ENCODE results near the gene FOXN1.

The FOXN1 gene

DNA sequence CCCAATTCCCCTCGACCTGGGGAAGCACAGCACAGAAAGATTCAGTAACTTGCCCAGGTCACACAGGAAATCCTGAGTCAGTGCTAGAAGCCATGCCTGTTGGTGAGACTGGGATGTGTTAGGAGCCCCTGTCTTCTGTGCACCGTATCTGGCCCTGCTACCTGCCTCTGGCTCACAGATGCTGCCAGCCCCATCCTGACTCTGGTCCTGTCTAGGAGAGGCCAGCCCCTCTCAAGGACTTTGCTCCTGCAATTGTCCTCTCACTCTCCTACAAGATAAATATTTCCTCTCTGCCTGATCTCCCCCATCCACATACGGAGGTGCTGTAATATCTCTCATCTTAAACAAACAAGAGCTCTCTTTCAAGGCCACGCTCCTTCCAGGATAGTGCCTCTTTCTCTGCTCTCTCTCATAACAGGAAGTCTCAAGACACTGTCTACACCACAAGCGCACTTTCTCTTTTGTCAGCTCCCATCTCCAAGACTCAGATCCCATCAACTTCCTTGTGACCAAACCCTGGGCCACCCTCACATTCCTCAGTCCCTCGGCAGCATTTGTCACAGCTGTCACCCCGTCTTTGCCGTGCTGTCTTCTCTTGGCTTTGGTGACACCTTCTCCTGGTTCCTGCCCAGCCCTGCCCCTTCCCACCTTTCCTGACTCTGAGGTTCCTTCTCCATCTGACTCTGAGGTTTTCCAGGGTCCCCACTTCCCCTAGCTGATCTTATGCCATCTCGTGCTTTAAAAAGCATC, 30.8 kb upstream of the FOXN1 start:
- H3K14ac ChIP-seq (ENCODE audit: low read length): no peak overlapping the region
- no peak overlapping the region for H2AK5ac ChIP-seq (ENCODE audit: low read length)
- H3K23ac ChIP-seq (ENCODE audit: low read length): no peak overlapping the region
- no peaks in the 10 kb centered on the region for H3K36me3 ChIP-seq (ENCODE audit: control insufficient read depth in 1 of 2, insufficient read depth in 2 of 2, low read length in 2 of 2)
- H3K79me2 ChIP-seq (ENCODE audit: control insufficient read depth, insufficient read depth, low read length, poor library complexity): no peaks in the 10 kb centered on the region
- no peak overlapping the region for H3K9ac ChIP-seq (ENCODE audit: low read length)
- no peak overlapping the region for H2AFZ ChIP-seq (ENCODE audit: insufficient read depth, low read length, poor library complexity)
- no peak overlapping the region for H2BK12ac ChIP-seq (ENCODE audit: low read length)
- no peak overlapping the region for H2BK5ac ChIP-seq (ENCODE audit: low read depth, low read length, poor library complexity)
- H3K79me1 ChIP-seq (ENCODE audit: low read length): no peaks in the 10 kb centered on the region
- no peak overlapping the region for H3K4ac ChIP-seq (ENCODE audit: low read depth, low read length)
- H4K12ac ChIP-seq (ENCODE audit: low read depth, low read length): no peak overlapping the region
- H4K91ac ChIP-seq (ENCODE audit: low read depth, low read length): no peak overlapping the region
- no peak overlapping the region for H2BK120ac ChIP-seq (ENCODE audit: insufficient read depth, low read length, poor library complexity)
- H3K4me1 ChIP-seq (ENCODE audit: control insufficient read depth in 1 of 2, insufficient read depth in 2 of 2, low read length in 2 of 2): peaks cover 2 to 4% of the 10 kb centered on the region in 2 experiments
- H3K27ac ChIP-seq (ENCODE audit: low read depth, low read length): no peak overlapping the region
- H3K9me3 ChIP-seq (ENCODE audit: insufficient read depth, low read depth, low read length): peaks cover 2% of the 10 kb centered on the region
- H3K18ac ChIP-seq (ENCODE audit: low read length): no peak overlapping the region
- H3K27me3 ChIP-seq (ENCODE audit: insufficient read depth, low read length): no peaks in the 10 kb centered on the region
- no peak overlapping the region for H3K4me2 ChIP-seq (ENCODE audit: low read length)
- no peak overlapping the region for H4K8ac ChIP-seq (ENCODE audit: low read depth, low read length)
- DNase-seq: no peak
- WGBS (ENCODE audit: extremely low coverage, insufficient coverage, insufficient read length): no CpG with 5 or more reads among the region's 9 CpGs
- H3K4me3 ChIP-seq (ENCODE audit: low read depth, low read length): no peak overlapping the region

DNA sequence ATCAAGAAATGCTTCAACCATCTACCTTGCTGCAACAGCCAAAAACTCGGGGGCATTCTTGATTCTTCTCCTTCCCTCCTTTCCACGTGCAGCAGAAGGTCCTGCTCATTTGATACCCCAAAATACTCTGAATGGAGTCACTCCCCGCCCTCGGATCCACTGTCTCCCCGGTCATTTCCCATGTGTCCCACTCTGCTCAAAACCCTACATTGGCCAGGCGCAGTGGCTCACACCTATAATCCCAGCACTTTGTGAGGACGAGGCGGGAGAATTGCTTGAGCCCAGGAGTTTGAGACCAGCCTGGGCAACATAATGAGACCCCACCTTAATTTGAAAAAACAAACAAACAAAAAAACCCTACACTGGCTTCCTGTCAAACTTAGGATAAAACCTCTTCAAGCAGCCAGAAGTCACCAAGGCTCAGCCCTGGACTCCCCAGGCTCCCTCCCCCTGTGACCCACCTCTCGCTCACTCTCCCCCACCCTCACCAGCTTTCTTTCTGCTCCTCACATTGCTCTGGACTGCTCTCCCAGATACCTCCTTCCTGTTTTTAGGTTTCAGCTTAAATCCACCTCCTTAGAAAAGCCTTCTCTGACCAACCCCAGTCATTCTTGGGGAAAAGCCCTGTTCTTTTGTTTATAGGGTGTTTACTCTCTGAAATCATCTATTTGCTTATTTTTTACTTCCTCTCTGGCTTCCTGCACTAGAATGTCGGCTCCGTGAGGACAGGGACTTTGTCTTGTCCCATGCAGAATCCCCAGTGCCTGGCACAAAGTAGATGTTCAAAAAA, 29.9 kb upstream of the FOXN1 start:
- Histone ChIP-seq H4K12ac (ENCODE audit: low read depth, low read length) (no peak overlapping the region), H3K27ac (ENCODE audit: low read depth, low read length) (no peak overlapping the region), H3K18ac (ENCODE audit: low read length) (no peak overlapping the region), H2BK12ac (ENCODE audit: low read length) (no peak overlapping the region), H3K9ac (ENCODE audit: low read length) (no peak overlapping the region), H3K79me1 (ENCODE audit: low read length) (no peaks in the 10 kb centered on the region), H2BK5ac (ENCODE audit: low read depth, low read length, poor library complexity) (no peak overlapping the region), H3K4me2 (ENCODE audit: low read length) (no peak overlapping the region), H2BK120ac (ENCODE audit: insufficient read depth, low read length, poor library complexity) (no peak overlapping the region), H3K23ac (ENCODE audit: low read length) (no peak overlapping the region), H3K36me3 (ENCODE audit: control insufficient read depth in 1 of 2, insufficient read depth in 2 of 2, low read length in 2 of 2) (no peaks in the 10 kb centered on the region), H3K4ac (ENCODE audit: low read depth, low read length) (no peak overlapping the region), H4K8ac (ENCODE audit: low read depth, low read length) (no peak overlapping the region), H3K27me3 (ENCODE audit: insufficient read depth, low read length) (no peaks in the 10 kb centered on the region), H4K91ac (ENCODE audit: low read depth, low read length) (no peak overlapping the region), H3K14ac (ENCODE audit: low read length) (no peak overlapping the region), H3K79me2 (ENCODE audit: control insufficient read depth, insufficient read depth, low read length, poor library complexity) (no peaks in the 10 kb centered on the region), H3K4me3 (ENCODE audit: low read depth, low read length) (no peak overlapping the region), H2AFZ (ENCODE audit: insufficient read depth, low read length, poor library complexity) (no peak overlapping the region), H2AK5ac (ENCODE audit: low read length) (no peak overlapping the region), H3K4me1 (ENCODE audit: control insufficient read depth in 1 of 2, insufficient read depth in 2 of 2, low read length in 2 of 2) (peaks cover 0 to 3% of the 10 kb centered on the region in 2 experiments), H3K9me3 (ENCODE audit: insufficient read depth, low read depth, low read length) (peaks cover 2% of the 10 kb centered on the region)
- no peak for DNase-seq
- WGBS (ENCODE audit: extremely low coverage, insufficient coverage, insufficient read length): no CpG with 5 or more reads among the region's 11 CpGs

DNA sequence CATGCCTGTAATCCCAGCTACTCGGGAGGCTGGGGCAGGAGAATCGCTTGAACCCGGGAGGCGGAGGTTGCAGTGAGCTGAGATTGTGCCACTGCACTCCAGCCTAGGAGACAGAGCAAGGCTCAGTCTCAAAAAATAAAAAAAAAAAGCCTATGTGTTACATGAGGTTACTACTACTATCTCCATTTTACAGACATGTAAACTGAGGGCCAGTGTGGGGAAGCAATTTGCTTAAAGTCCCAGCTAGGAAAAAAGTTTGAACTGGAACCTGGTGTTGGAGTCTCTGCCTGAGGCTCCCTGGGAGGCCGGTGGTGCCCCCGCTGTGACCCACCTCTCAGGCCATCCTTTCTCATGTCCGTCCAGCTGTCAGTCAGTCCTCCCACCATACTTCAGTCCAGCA, 28.2 kb upstream of the FOXN1 start:
- no peak overlapping the region for H2BK12ac ChIP-seq (ENCODE audit: low read length)
- no peak overlapping the region for H2AK5ac ChIP-seq (ENCODE audit: low read length)
- no peak overlapping the region for H4K12ac ChIP-seq (ENCODE audit: low read depth, low read length)
- H3K23ac ChIP-seq (ENCODE audit: low read length): no peak overlapping the region
- no peak for DNase-seq
- H3K79me2 ChIP-seq (ENCODE audit: control insufficient read depth, insufficient read depth, low read length, poor library complexity): no peaks in the 10 kb centered on the region
- no peak overlapping the region for H2AFZ ChIP-seq (ENCODE audit: insufficient read depth, low read length, poor library complexity)
- H3K27ac ChIP-seq (ENCODE audit: low read depth, low read length): no peak overlapping the region
- WGBS (ENCODE audit: extremely low coverage, insufficient coverage, insufficient read length): no CpG with 5 or more reads among the region's 7 CpGs
- H3K14ac ChIP-seq (ENCODE audit: low read length): no peak overlapping the region
- no peak overlapping the region for H3K18ac ChIP-seq (ENCODE audit: low read length)
- H4K8ac ChIP-seq (ENCODE audit: low read depth, low read length): no peak overlapping the region
- H3K4ac ChIP-seq (ENCODE audit: low read depth, low read length): no peak overlapping the region
- no peak overlapping the region for H3K9ac ChIP-seq (ENCODE audit: low read length)
- no peak overlapping the region for H3K4me2 ChIP-seq (ENCODE audit: low read length)
- H3K4me1 ChIP-seq (ENCODE audit: control insufficient read depth in 1 of 2, insufficient read depth in 2 of 2, low read length in 2 of 2): peaks cover 0 to 3% of the 10 kb centered on the region in 2 experiments
- H4K91ac ChIP-seq (ENCODE audit: low read depth, low read length): no peak overlapping the region
- H3K79me1 ChIP-seq (ENCODE audit: low read length): no peaks in the 10 kb centered on the region
- H3K36me3 ChIP-seq (ENCODE audit: control insufficient read depth in 1 of 2, insufficient read depth in 2 of 2, low read length in 2 of 2): no peaks in the 10 kb centered on the region
- H2BK120ac ChIP-seq (ENCODE audit: insufficient read depth, low read length, poor library complexity): no peak overlapping the region
- peaks cover 2% of the 10 kb centered on the region for H3K9me3 ChIP-seq (ENCODE audit: insufficient read depth, low read depth, low read length)
- no peak overlapping the region for H3K4me3 ChIP-seq (ENCODE audit: low read depth, low read length)
- no peak overlapping the region for H2BK5ac ChIP-seq (ENCODE audit: low read depth, low read length, poor library complexity)
- H3K27me3 ChIP-seq (ENCODE audit: insufficient read depth, low read length): no peaks in the 10 kb centered on the region

DNA sequence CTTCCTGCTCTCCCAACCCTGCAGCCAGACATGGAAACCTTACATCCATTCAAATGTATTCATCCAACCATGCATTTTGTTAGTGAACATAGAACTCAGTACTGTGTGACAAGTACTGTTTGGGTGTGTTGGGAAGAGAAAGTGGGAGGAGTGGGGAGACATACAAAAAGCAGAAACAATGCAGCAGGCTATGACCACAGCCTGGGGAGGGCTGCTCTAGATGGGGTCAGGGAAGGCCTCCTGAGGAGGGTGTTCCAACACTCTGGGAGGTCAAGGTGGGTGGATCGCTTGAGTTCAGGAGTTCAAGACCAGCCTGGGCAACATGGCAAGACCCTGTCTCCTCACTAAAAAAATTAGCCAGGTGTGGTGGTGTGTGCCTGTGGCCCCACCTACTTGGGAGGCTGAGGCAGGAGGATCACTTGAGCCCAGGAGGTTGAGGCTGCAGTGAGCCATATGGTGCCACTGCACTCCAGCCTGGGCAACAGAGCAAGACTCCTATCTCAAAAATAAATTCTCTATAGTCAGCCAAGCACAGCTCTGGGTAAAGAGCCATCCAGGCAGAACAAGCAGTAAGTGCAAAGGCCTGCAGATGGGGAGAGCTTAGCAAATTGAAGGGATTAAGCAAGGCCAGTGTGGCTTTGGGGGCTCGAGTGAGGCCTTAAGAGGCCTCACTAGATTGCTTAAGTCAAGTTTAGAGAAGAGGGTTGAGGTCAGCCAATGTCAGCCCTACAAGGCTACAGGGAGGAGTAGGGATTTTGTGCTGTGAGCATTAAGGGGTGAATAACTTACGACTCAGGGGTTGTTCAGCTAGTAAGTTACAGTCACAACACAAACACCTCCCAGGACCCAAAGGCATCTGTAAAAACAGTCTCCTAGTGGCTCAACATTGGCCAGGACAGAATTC, 27.2 kb upstream of the FOXN1 start:
- H3K14ac ChIP-seq (ENCODE audit: low read length): no peak overlapping the region
- no peak overlapping the region for H2AFZ ChIP-seq (ENCODE audit: insufficient read depth, low read length, poor library complexity)
- no CpG with 5 or more reads among the region's 3 CpGs for WGBS (ENCODE audit: extremely low coverage, insufficient coverage, insufficient read length)
- H3K9me3 ChIP-seq (ENCODE audit: insufficient read depth, low read depth, low read length): peaks cover 2% of the 10 kb centered on the region
- no peaks in the 10 kb centered on the region for H3K79me1 ChIP-seq (ENCODE audit: low read length)
- peaks cover 0 to 3% of the 10 kb centered on the region in 2 experiments for H3K4me1 ChIP-seq (ENCODE audit: control insufficient read depth in 1 of 2, insufficient read depth in 2 of 2, low read length in 2 of 2)
- no peak overlapping the region for H3K23ac ChIP-seq (ENCODE audit: low read length)
- no peaks in the 10 kb centered on the region for H3K27me3 ChIP-seq (ENCODE audit: insufficient read depth, low read length)
- H3K4me3 ChIP-seq (ENCODE audit: low read depth, low read length): no peak overlapping the region
- H2BK5ac ChIP-seq (ENCODE audit: low read depth, low read length, poor library complexity): no peak overlapping the region
- H3K4me2 ChIP-seq (ENCODE audit: low read length): no peak overlapping the region
- no peak for DNase-seq
- no peak overlapping the region for H3K18ac ChIP-seq (ENCODE audit: low read length)
- H2BK12ac ChIP-seq (ENCODE audit: low read length): no peak overlapping the region
- H3K9ac ChIP-seq (ENCODE audit: low read length): no peak overlapping the region
- no peaks in the 10 kb centered on the region for H3K79me2 ChIP-seq (ENCODE audit: control insufficient read depth, insufficient read depth, low read length, poor library complexity)
- no peaks in the 10 kb centered on the region for H3K36me3 ChIP-seq (ENCODE audit: control insufficient read depth in 1 of 2, insufficient read depth in 2 of 2, low read length in 2 of 2)
- H3K27ac ChIP-seq (ENCODE audit: low read depth, low read length): no peak overlapping the region
- H2BK120ac ChIP-seq (ENCODE audit: insufficient read depth, low read length, poor library complexity): no peak overlapping the region
- no peak overlapping the region for H4K8ac ChIP-seq (ENCODE audit: low read depth, low read length)
- no peak overlapping the region for H4K12ac ChIP-seq (ENCODE audit: low read depth, low read length)
- H2AK5ac ChIP-seq (ENCODE audit: low read length): no peak overlapping the region
- no peak overlapping the region for H4K91ac ChIP-seq (ENCODE audit: low read depth, low read length)
- no peak overlapping the region for H3K4ac ChIP-seq (ENCODE audit: low read depth, low read length)

Data from trophoblast cell (in vitro differentiated cells and primary cell).